Mucosa of gallbladder (tissue), 1 donor: ENCODE data around the gene KLC1. TPM values are rescaled to one million over a fixed set of nuclear protein-coding genes. Genes with fewer than 3 reads are reported as not detected.

Experiments used
- total RNA-seq: library from RNA; stranded (reverse); gene quantifications from one replicate; pipeline ENCODE4 v1.2.1, GENCODE V29; 2021
- donor health status: DM: no; HTN: no; CAD: no.

The KLC1 gene
- total RNA-seq, 1 donor from 2014 or later = 171 TPM

Other genes starting within 250 kb of the KLC1 start
- 72.3 TPM for gene MARK3, start 243.8 kb upstream of the KLC1 start, total RNA-seq
- 424 TPM for gene CKB, start 106.4 kb upstream of the KLC1 start, total RNA-seq
- 13.5 TPM for gene TRMT61A, start 100.0 kb upstream of the KLC1 start, total RNA-seq
- 24.2 TPM for gene BAG5, start 66.6 kb upstream of the KLC1 start, total RNA-seq
- 33.7 TPM for gene COA8, start 66.3 kb upstream of the KLC1 start, total RNA-seq
- 8.5 TPM for gene XRCC3, start 86.2 kb downstream of the KLC1 start, total RNA-seq
- gene ZFYVE21, start 86.6 kb downstream of the KLC1 start, total RNA-seq = 94.0 TPM
- 54.0 TPM for gene PPP1R13B, start 218.4 kb downstream of the KLC1 start, total RNA-seq